ENCODE data around the gene RIN3. TPM values are rescaled to one million over a fixed set of nuclear protein-coding genes. Genes with fewer than 3 reads are reported as not detected.

Gene RIN3
- total RNA-seq, 4 donors from 2014 or later: 2.1 to 10.4 (median 7.2) TPM

GRCh38 chr14:92651106-92651757 is 137.7 kb downstream of the RIN3 start:
- peak overlapping the region; percentile 41 for H3K4me3 ChIP-seq
- H3K4me1 ChIP-seq: peaks cover 35% of the 10 kb centered on the region
- H3K9me3 ChIP-seq: no peaks in the 10 kb centered on the region
- peak overlapping the region; percentile 74 for H3K27ac ChIP-seq
- H3K36me3 ChIP-seq: peaks cover 21% of the 10 kb centered on the region
- WGBS: 76% methylated on average over 16 of the region's 17 CpGs
- TF ChIP-seq EP300 (IDR thresholded peaks at IDR 0.05) (no peak), POLR2A (IDR thresholded peaks at IDR 0.05) (no peak), CTCF (IDR thresholded peaks at IDR 0.05) (no peak), POLR2AphosphoS5 (IDR thresholded peaks at IDR 0.05) (no peak)
- no peak for DNase-seq (ENCODE audit: low spot score in 2 of 2)
- no peaks in the 10 kb centered on the region for H3K27me3 ChIP-seq

- peak in 1 of 2 donors; percentile 87 for DNase-seq (ENCODE audit: low spot score in 2 of 2)
- WGBS: 86% methylated on average over 9 of the region's 27 CpGs
Observed at GRCh38 chr14:92651758-92652406, 138.3 kb downstream of the RIN3 start.

GRCh38 chr14:92652413-92653151 is 139.0 kb downstream of the RIN3 start:
- H3K27me3 ChIP-seq: no peaks in the 10 kb centered on the region
- H3K4me1 ChIP-seq: peaks cover 34% of the 10 kb centered on the region
- TF ChIP-seq CTCF (IDR thresholded peaks at IDR 0.05): no peak
- no peak for TF ChIP-seq EP300 (IDR thresholded peaks at IDR 0.05)
- no peak for TF ChIP-seq POLR2AphosphoS5 (IDR thresholded peaks at IDR 0.05)
- TF ChIP-seq POLR2A (IDR thresholded peaks at IDR 0.05): no peak
- H3K9me3 ChIP-seq: no peaks in the 10 kb centered on the region
- no peak for DNase-seq (ENCODE audit: low spot score in 2 of 2)
- H3K36me3 ChIP-seq: peaks cover 21% of the 10 kb centered on the region
- peak overlapping the region; percentile 41 for H3K4me3 ChIP-seq
- WGBS: 93% methylated on average over 19 of the region's 26 CpGs
- H3K27ac ChIP-seq: peak overlapping the region; percentile 56

More at GRCh38 chr14:92651758-92652406, 138.3 kb downstream of the RIN3 start:
- Histone ChIP-seq H3K4me1 (peaks cover 35% of the 10 kb centered on the region), H3K9me3 (no peaks in the 10 kb centered on the region), H3K27ac (peak overlapping the region; percentile 56), H3K27me3 (no peaks in the 10 kb centered on the region), H3K36me3 (peaks cover 21% of the 10 kb centered on the region), H3K4me3 (peak overlapping the region; percentile 41)
- no peak for TF ChIP-seq POLR2A (IDR thresholded peaks at IDR 0.05)
- no peak for TF ChIP-seq EP300 (IDR thresholded peaks at IDR 0.05)
- no peak for TF ChIP-seq CTCF (IDR thresholded peaks at IDR 0.05)
- TF ChIP-seq POLR2AphosphoS5 (IDR thresholded peaks at IDR 0.05): no peak

- Histone ChIP-seq H3K9me3 (no peaks in the 10 kb centered on the region), H3K36me3 (peaks cover 21% of the 10 kb centered on the region), H3K27me3 (no peaks in the 10 kb centered on the region), H3K27ac (peak overlapping the region; percentile 56), H3K4me1 (peaks cover 32% of the 10 kb centered on the region), H3K4me3 (peak overlapping the region; percentile 41)
- no peak for TF ChIP-seq POLR2AphosphoS5 (IDR thresholded peaks at IDR 0.05)
- no peak for TF ChIP-seq EP300 (IDR thresholded peaks at IDR 0.05)
- no peak for TF ChIP-seq POLR2A (IDR thresholded peaks at IDR 0.05)
- no peak for TF ChIP-seq CTCF (IDR thresholded peaks at IDR 0.05)
- 91% methylated on average over 11 of the region's 11 CpGs for WGBS
- DNase-seq (ENCODE audit: low spot score in 2 of 2): no peak
Observed at GRCh38 chr14:92653162-92653651, 139.6 kb downstream of the RIN3 start.

Measured in suprapubic skin (tissue), 4 donors.